Prostate gland (tissue), 2 donors: Measurements from ENCODE around the gene B4GALT1.

ENCODE experiments used
- CTCF ChIP-seq, 4 experiments: fragments of 200-600 bp in 2 of 4; fragments of 450-650 bp in 2 of 4; sonication (generic) in 2 of 4; IDR thresholded peaks; 1 replicate in 3 of 4; 2 replicates in 1 of 4; pipeline ENCODE4 v1.5.1; 2016 to 2019; ENCODE audit warnings: antibody characterized with exemption in 4 of 4, mild to moderate bottlenecking in 2 of 4, moderate library complexity in 2 of 4
- POLR2A ChIP-seq: fragments of 450-650 bp; IDR thresholded peaks from one replicate; pipeline ENCODE4 v1.6.1; 2016; ENCODE audit warnings: antibody characterized with exemption, mild to moderate bottlenecking
- POLR2AphosphoS5 ChIP-seq: sonication (generic); formaldehyde crosslinking; IDR thresholded peaks from one replicate; pipeline ENCODE4 v1.6.1; 2017; ENCODE audit warnings: antibody characterized with exemption

GRCh38 chr9:33106372-33106771, 60.8 kb downstream of the B4GALT1 start:
- TF ChIP-seq CTCF (IDR thresholded peaks at IDR 0.05) (no peak), POLR2AphosphoS5 (no peak), POLR2A (no peak)
